GM23338 (cell line): ENCODE data around the gene PACSIN1. TPM values are rescaled to one million over a fixed set of nuclear protein-coding genes. Genes with fewer than 3 reads are reported as not detected.

Source experiments
- ATAC-seq: fragments of 200-7000 bp; cut with Tn5 transposase; 3 replicates; pipeline ENCODE4 v1.9.1; 2020
- DNase-seq: peaks from one replicate; pipeline ENCODE4 v3.0.0-alpha.2; 2015; ENCODE audit warnings: low spot score
- H2AFZ ChIP-seq: fragments of 200-600 bp; sonication (generic); 2 replicates; pipeline ENCODE4 v1.8.0; 2016; ENCODE audit warnings: antibody characterized with exemption, mild to moderate bottlenecking, moderate library complexity
- H3F3A ChIP-seq: fragments of 200-600 bp; sonication (generic); replicated peaks from 2 replicates; pipeline ENCODE4 v1.8.0; 2017; ENCODE audit warnings: antibody characterized with exemption, mixed run types, low read depth
- H3K27ac ChIP-seq: fragments of 200-600 bp; sonication (generic); 2 replicates; pipeline ENCODE4 v1.6.1; 2016; ENCODE audit warnings: low read depth
- H3K27me3 ChIP-seq: fragments of 200-600 bp; sonication (generic); 2 replicates; pipeline ENCODE4 v1.8.0; 2016; ENCODE audit warnings: mild to moderate bottlenecking, mixed run types, moderate library complexity; ENCODE audit not compliant: insufficient read depth
- H3K36me3 ChIP-seq: fragments of 200-600 bp; sonication (generic); 2 replicates; pipeline ENCODE4 v1.8.0; 2016; ENCODE audit warnings: mild to moderate bottlenecking; ENCODE audit not compliant: insufficient read depth
- H3K4me1 ChIP-seq: fragments of 200-600 bp; sonication (generic); 2 replicates; pipeline ENCODE4 v1.8.0; 2016; ENCODE audit warnings: mild to moderate bottlenecking, moderate library complexity; ENCODE audit not compliant: insufficient read depth
- H3K4me2 ChIP-seq: fragments of 200-600 bp; sonication (generic); 2 replicates; pipeline ENCODE4 v1.7.1; 2017; ENCODE audit warnings: mixed run types
- H3K4me3 ChIP-seq: fragments of 200-600 bp; sonication (generic); 2 replicates; pipeline ENCODE4 v1.6.1; 2016; ENCODE audit warnings: mixed run types
- H3K79me2 ChIP-seq: fragments of 200-600 bp; sonication (generic); replicated peaks from 2 replicates; pipeline ENCODE4 v1.8.0; 2017; ENCODE audit warnings: mild to moderate bottlenecking; ENCODE audit not compliant: insufficient read depth
- H3K9me2 ChIP-seq: fragments of 200-600 bp; sonication (generic); 2 replicates; pipeline ENCODE4 v1.8.0; 2017; ENCODE audit not compliant: insufficient read depth
- H4K20me1 ChIP-seq: fragments of 200-600 bp; sonication (generic); replicated peaks from 2 replicates; pipeline ENCODE4 v1.8.0; 2017; ENCODE audit warnings: mild to moderate bottlenecking; ENCODE audit not compliant: insufficient read depth
- H3K27ac Mint-ChIP-seq: 2 replicates; pipeline ENCODE4 v1.8.0; 2020; ENCODE audit warnings: inconsistent platforms, mild to moderate bottlenecking, moderate library complexity, mixed read lengths
- H3K27me3 Mint-ChIP-seq: 3 replicates; pipeline ENCODE4 v1.8.0; 2022; ENCODE audit warnings: low read depth, mild to moderate bottlenecking, moderate library complexity, mixed read lengths, inconsistent platforms; ENCODE audit not compliant: insufficient read depth, poor library complexity
- H3K36me3 Mint-ChIP-seq: 3 replicates; pipeline ENCODE4 v1.8.0; 2021; ENCODE audit warnings: low read depth, mild to moderate bottlenecking, inconsistent platforms, moderate library complexity, mixed read lengths
- H3K4me1 Mint-ChIP-seq: 3 replicates; pipeline ENCODE4 v1.8.0; 2020; ENCODE audit warnings: mild to moderate bottlenecking, inconsistent platforms, mixed read lengths
- H3K4me3 Mint-ChIP-seq: 3 replicates; pipeline ENCODE4 v1.8.0; 2021; ENCODE audit warnings: moderate library complexity, mild to moderate bottlenecking, inconsistent platforms, mixed read lengths
- H3K9me3 Mint-ChIP-seq: 3 replicates; pipeline ENCODE4 v1.8.0; 2020; ENCODE audit warnings: moderate library complexity, mild to moderate bottlenecking, inconsistent platforms, mixed read lengths
- EZH2phosphoT487 ChIP-seq: fragments of 200-600 bp; sonication (generic); IDR thresholded peaks from one replicate; pipeline ENCODE4 v1.8.1; 2018; ENCODE audit warnings: antibody characterized with exemption; ENCODE audit not compliant: unreplicated experiment
- JUNB ChIP-seq: IDR thresholded peaks from one replicate; pipeline ENCODE4 v1.6.1; 2016; ENCODE audit warnings: antibody characterized with exemption; ENCODE audit not compliant: unreplicated experiment
- POLR2AphosphoS5 ChIP-seq: IDR thresholded peaks from 2 replicates; pipeline ENCODE4 v1.6.1; 2016; ENCODE audit warnings: antibody characterized with exemption, low read depth
- STAT1 ChIP-seq: IDR thresholded peaks from one replicate; pipeline ENCODE4 v1.6.1; 2016; ENCODE audit warnings: antibody characterized with exemption; ENCODE audit not compliant: unreplicated experiment
- ZNF114 ChIP-seq: fragments of 250-450 bp; sonication (Bioruptor Pico); IDR thresholded peaks from 2 replicates; pipeline ENCODE4 v1.5.0; 2020; ENCODE audit warnings: mild to moderate bottlenecking, moderate library complexity
- ZNF331 ChIP-seq: fragments of 250-450 bp; sonication (Bioruptor Pico); IDR thresholded peaks from 2 replicates; pipeline ENCODE4 v1.5.0; 2020; ENCODE audit warnings: low read depth, mild to moderate bottlenecking, moderate library complexity
- polyA plus RNA-seq: library from polyadenylated mRNA; unstranded; fragments of >200 nt; fragmentation: Nextera tagmentation; extraction: Ambion mirVana; gene quantifications from 2 replicates; pipeline ENCODE4 v1.2.1, GENCODE V29; 2016
- total RNA-seq: library from RNA; depleted of rRNA; stranded (reverse); fragments of >200 nt; shearing (Covaris generic); gene quantifications from 2 replicates; pipeline ENCODE4 v1.2.3, GENCODE V29; 2014
- TF ChIP-seq, protein P1 (sequence below): fragments of 250-450 bp; sonication (Bioruptor Pico); IDR thresholded peaks from 2 replicates; pipeline ENCODE4 v1.5.0; 2020; ENCODE audit warnings: mild to moderate bottlenecking, moderate library complexity

The PACSIN1 gene
- total and polyA plus RNA-seq, 2 experiments from 2014 or later = 5.2 to 8.7 TPM

DNA sequence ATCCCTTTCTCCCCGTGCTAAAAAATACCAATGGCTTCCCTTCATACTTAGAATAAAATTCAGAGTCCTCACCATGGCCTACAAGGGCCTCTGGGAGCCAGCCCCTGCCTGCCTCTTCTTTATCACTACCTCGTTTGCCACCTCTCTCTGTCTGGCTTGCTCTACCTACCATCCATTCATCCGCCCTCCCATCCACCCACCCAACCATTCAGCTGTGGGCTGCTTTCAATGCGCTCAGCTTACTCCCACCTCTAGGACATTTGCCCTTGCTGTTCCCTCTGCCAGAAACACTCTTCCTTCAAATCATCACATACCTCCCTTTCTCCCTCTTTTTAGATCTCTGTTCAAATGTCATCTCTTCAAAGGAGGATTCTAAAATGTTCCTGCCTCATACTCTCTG is 44.4 kb downstream of the PACSIN1 start (continued):
- TF ChIP-seq, protein P1, sequence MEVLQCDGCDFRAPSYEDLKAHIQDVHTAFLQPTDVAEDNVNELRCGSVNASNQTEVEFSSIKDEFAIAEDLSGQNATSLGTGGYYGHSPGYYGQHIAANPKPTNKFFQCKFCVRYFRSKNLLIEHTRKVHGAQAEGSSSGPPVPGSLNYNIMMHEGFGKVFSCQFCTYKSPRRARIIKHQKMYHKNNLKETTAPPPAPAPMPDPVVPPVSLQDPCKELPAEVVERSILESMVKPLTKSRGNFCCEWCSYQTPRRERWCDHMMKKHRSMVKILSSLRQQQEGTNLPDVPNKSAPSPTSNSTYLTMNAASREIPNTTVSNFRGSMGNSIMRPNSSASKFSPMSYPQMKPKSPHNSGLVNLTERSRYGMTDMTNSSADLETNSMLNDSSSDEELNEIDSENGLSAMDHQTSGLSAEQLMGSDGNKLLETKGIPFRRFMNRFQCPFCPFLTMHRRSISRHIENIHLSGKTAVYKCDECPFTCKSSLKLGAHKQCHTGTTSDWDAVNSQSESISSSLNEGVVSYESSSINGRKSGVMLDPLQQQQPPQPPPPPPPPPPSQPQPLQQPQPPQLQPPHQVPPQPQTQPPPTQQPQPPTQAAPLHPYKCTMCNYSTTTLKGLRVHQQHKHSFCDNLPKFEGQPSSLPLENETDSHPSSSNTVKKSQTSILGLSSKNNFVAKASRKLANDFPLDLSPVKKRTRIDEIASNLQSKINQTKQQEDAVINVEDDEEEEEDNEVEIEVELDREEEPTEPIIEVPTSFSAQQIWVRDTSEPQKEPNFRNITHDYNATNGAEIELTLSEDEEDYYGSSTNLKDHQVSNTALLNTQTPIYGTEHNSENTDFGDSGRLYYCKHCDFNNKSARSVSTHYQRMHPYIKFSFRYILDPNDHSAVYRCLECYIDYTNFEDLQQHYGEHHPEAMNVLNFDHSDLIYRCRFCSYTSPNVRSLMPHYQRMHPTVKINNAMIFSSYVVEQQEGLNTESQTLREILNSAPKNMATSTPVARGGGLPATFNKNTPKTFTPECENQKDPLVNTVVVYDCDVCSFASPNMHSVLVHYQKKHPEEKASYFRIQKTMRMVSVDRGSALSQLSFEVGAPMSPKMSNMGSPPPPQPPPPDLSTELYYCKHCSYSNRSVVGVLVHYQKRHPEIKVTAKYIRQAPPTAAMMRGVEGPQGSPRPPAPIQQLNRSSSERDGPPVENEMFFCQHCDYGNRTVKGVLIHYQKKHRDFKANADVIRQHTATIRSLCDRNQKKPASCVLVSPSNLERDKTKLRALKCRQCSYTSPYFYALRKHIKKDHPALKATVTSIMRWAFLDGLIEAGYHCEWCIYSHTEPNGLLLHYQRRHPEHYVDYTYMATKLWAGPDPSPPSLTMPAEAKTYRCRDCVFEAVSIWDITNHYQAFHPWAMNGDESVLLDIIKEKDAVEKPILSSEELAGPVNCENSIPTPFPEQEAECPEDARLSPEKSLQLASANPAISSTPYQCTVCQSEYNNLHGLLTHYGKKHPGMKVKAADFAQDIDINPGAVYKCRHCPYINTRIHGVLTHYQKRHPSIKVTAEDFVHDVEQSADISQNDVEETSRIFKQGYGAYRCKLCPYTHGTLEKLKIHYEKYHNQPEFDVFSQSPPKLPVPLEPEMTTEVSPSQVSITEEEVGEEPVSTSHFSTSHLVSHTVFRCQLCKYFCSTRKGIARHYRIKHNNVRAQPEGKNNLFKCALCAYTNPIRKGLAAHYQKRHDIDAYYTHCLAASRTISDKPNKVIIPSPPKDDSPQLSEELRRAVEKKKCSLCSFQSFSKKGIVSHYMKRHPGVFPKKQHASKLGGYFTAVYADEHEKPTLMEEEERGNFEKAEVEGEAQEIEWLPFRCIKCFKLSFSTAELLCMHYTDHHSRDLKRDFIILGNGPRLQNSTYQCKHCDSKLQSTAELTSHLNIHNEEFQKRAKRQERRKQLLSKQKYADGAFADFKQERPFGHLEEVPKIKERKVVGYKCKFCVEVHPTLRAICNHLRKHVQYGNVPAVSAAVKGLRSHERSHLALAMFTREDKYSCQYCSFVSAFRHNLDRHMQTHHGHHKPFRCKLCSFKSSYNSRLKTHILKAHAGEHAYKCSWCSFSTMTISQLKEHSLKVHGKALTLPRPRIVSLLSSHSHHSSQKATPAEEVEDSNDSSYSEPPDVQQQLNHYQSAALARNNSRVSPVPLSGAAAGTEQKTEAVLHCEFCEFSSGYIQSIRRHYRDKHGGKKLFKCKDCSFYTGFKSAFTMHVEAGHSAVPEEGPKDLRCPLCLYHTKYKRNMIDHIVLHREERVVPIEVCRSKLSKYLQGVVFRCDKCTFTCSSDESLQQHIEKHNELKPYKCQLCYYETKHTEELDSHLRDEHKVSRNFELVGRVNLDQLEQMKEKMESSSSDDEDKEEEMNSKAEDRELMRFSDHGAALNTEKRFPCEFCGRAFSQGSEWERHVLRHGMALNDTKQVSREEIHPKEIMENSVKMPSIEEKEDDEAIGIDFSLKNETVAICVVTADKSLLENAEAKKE = no peak
- no peak for TF ChIP-seq ZNF331 (CRISPR knock-in tag)

DNA sequence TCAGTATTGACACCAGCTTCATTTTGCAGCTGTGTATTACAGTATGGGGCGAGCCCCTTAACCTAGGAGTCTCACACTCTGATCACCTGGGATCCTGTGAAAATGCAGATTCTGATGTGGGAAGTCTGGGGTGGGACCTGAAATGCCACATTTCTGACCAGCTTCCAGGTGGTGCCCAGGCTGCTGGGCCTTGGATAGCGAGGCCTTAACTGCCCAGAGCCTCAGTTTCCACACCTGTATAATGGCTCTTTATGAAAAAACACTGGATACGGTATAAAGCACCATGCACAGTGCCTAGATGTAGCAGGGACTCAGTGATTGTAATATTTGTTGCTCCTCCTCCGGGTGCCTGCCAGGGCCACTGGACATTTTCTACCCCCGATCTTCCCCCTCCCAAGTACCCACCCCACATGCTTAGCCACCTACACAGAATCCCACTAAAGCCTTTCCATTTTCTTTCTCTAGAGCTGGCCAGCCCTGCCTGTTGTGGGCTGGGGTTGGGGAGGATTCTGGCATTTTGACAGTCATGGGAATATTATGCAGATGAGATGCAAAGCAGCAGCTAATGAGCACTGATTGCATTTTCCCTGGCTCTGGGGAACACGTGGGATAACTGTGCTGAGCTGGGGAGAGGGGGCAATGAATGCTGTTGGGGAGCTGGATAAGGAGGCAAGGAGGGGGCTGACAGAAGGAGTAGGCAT is 45.5 kb downstream of the PACSIN1 start:
- Mint-ChIP-seq H3K9me3 (peaks cover 8% of the 10 kb centered on the region; the same call in 2 of the 3 replicates), H3K27me3 (peaks cover 9% of the 10 kb centered on the region), H3K4me1 (peaks cover 24% of the 10 kb centered on the region), H3K36me3 (no peaks in the 10 kb centered on the region), H3K27ac (no peak overlapping the region), H3K4me3 (no peak overlapping the region)
- no peaks in the 10 kb centered on the region; the same call in none of the 2 replicates for H4K20me1 ChIP-seq
- ATAC-seq (no peak), DNase-seq (no peak)
- no peak overlapping the region for H3K4me2 ChIP-seq
- no peaks in the 10 kb centered on the region for H3F3A ChIP-seq
- no peak overlapping the region for H3K27ac ChIP-seq
- no peaks in the 10 kb centered on the region for H3K36me3 ChIP-seq
- no peak overlapping the region for H3K4me3 ChIP-seq
- no peaks in the 10 kb centered on the region for H3K79me2 ChIP-seq
- no peak overlapping the region for H2AFZ ChIP-seq
- H3K9me2 ChIP-seq = no peaks in the 10 kb centered on the region
- no peaks in the 10 kb centered on the region; the same call in none of the 2 replicates for H3K4me1 ChIP-seq
- H3K27me3 ChIP-seq = no peaks in the 10 kb centered on the region
- TF ChIP-seq STAT1 (no peak), EZH2phosphoT487 (no peak), ZNF114 (CRISPR knock-in tag) (no peak), POLR2AphosphoS5 (no peak), JUNB (no peak)
- TF ChIP-seq, protein P1 = no peak
